ENCODE results near the gene CYP4F22. TPM values are rescaled to one million over a fixed set of nuclear protein-coding genes. Genes with fewer than 3 reads are reported as not detected.

The CYP4F22 gene
- total RNA-seq, 1 donor = not detected

- TF ChIP-seq CTCF (IDR thresholded peaks at IDR 0.05; ENCODE audit: insufficient read depth, low read length) = no peak
- no peak overlapping the region for H3K4me3 ChIP-seq (ENCODE audit: low read depth, low read length)
- DNase-seq (ENCODE audit: low read depth) = no peak
Measured at GRCh38 chr19:15516363-15516762, 8.0 kb downstream of the CYP4F22 start.

- H3K4me3 ChIP-seq (ENCODE audit: low read depth, low read length) = no peak overlapping the region
- DNase-seq (ENCODE audit: low read depth) = no peak
- TF ChIP-seq CTCF (IDR thresholded peaks at IDR 0.05; ENCODE audit: insufficient read depth, low read length) = no peak
Measured at GRCh38 chr19:15517778-15518177, 9.5 kb downstream of the CYP4F22 start.

- TF ChIP-seq CTCF (IDR thresholded peaks at IDR 0.05; ENCODE audit: insufficient read depth, low read length) = no peak
- DNase-seq (ENCODE audit: low read depth) = no peak
- no peak overlapping the region for H3K4me3 ChIP-seq (ENCODE audit: low read depth, low read length)
Measured at GRCh38 chr19:15519433-15519976, 11.2 kb downstream of the CYP4F22 start.

- H3K4me3 ChIP-seq (ENCODE audit: low read depth, low read length) = no peak overlapping the region
- DNase-seq (ENCODE audit: low read depth) = no peak
- no peak for TF ChIP-seq CTCF (IDR thresholded peaks at IDR 0.05; ENCODE audit: insufficient read depth, low read length)
Measured at GRCh38 chr19:15524781-15525180, 16.5 kb downstream of the CYP4F22 start.

- TF ChIP-seq CTCF (IDR thresholded peaks at IDR 0.05; ENCODE audit: insufficient read depth, low read length) = no peak
- no peak overlapping the region for H3K4me3 ChIP-seq (ENCODE audit: low read depth, low read length)
- DNase-seq (ENCODE audit: low read depth) = no peak
Measured at GRCh38 chr19:15525291-15525690, 17.0 kb downstream of the CYP4F22 start.

- TF ChIP-seq CTCF (IDR thresholded peaks at IDR 0.05; ENCODE audit: insufficient read depth, low read length) = no peak
- no peak overlapping the region for H3K4me3 ChIP-seq (ENCODE audit: low read depth, low read length)
- no peak for DNase-seq (ENCODE audit: low read depth)
Measured at GRCh38 chr19:15526408-15526807, 18.1 kb downstream of the CYP4F22 start.

- DNase-seq (ENCODE audit: low read depth) = no peak
- no peak for TF ChIP-seq CTCF (IDR thresholded peaks at IDR 0.05; ENCODE audit: insufficient read depth, low read length)
- H3K4me3 ChIP-seq (ENCODE audit: low read depth, low read length) = no peak overlapping the region
Measured at GRCh38 chr19:15527705-15528104, 19.4 kb downstream of the CYP4F22 start.
